ENCODE measurements around the gene NLN.
"Not testable (repeated sequence)": the region's sequence is repeated elsewhere in the genome, so short reads cannot be mapped to it uniquely, and the experiment has no call there.

The NLN gene

GRCh38 chr5:65775476-65775875 lies 53.5 kb downstream of the NLN start:
- DNase-seq: no peak

GRCh38 chr5:65776441-65777141 lies 54.6 kb downstream of the NLN start:
- no peak for DNase-seq

GRCh38 chr5:65778126-65778525 lies 56.1 kb downstream of the NLN start:
- no peak for DNase-seq

GRCh38 chr5:65779643-65780042 lies 57.6 kb downstream of the NLN start:
- DNase-seq: no peak

- not testable (repeated sequence) for DNase-seq
Observed at GRCh38 chr5:65788296-65788695, 66.3 kb downstream of the NLN start.

- DNase-seq: no peak
Observed at GRCh38 chr5:65790371-65791163, 68.6 kb downstream of the NLN start.

- DNase-seq: no peak
Observed at GRCh38 chr5:65791712-65792673, 70.0 kb downstream of the NLN start.

GRCh38 chr5:65796269-65796668 lies 74.3 kb downstream of the NLN start:
- DNase-seq: no peak

- no peak for DNase-seq
Observed at GRCh38 chr5:65796751-65797316, 74.8 kb downstream of the NLN start.

GRCh38 chr5:65797481-65797880 lies 75.5 kb downstream of the NLN start:
- DNase-seq: no peak

GRCh38 chr5:65799857-65800256 lies 77.9 kb downstream of the NLN start:
- no peak for DNase-seq

GRCh38 chr5:65800775-65801174 lies 78.8 kb downstream of the NLN start:
- no peak for DNase-seq

GRCh38 chr5:65801352-65801783 lies 79.4 kb downstream of the NLN start:
- DNase-seq: no peak

- no peak for DNase-seq
Observed at GRCh38 chr5:65802080-65802479, 80.1 kb downstream of the NLN start.

- DNase-seq: no peak
Observed at GRCh38 chr5:65802820-65803219, 80.8 kb downstream of the NLN start.

GRCh38 chr5:65803699-65804391 lies 81.8 kb downstream of the NLN start:
- DNase-seq: no peak

GRCh38 chr5:65805089-65805488 lies 83.1 kb downstream of the NLN start:
- no peak for DNase-seq

GRCh38 chr5:65807494-65807893 lies 85.5 kb downstream of the NLN start:
- not testable (repeated sequence) for DNase-seq

- DNase-seq: no peak
Observed at GRCh38 chr5:65808251-65808741, 86.3 kb downstream of the NLN start.

- no peak for DNase-seq
Observed at GRCh38 chr5:65808818-65809217, 86.8 kb downstream of the NLN start.

GRCh38 chr5:65809817-65810531 lies 88.0 kb downstream of the NLN start:
- no peak for DNase-seq

Measured in T-helper 9 cell (primary cell).